Astrocyte of the hippocampus (primary cell): ENCODE results near the gene UVSSA.
"Not testable (repeated sequence)": the region's sequence is repeated elsewhere in the genome, so short reads cannot be mapped to it uniquely, and the experiment has no call there.

Experiments used
- DNase-seq: peaks from one replicate; pipeline ENCODE4 v3.0.0; 2011; ENCODE audit warnings: low read depth, low spot score

Gene UVSSA

DNA sequence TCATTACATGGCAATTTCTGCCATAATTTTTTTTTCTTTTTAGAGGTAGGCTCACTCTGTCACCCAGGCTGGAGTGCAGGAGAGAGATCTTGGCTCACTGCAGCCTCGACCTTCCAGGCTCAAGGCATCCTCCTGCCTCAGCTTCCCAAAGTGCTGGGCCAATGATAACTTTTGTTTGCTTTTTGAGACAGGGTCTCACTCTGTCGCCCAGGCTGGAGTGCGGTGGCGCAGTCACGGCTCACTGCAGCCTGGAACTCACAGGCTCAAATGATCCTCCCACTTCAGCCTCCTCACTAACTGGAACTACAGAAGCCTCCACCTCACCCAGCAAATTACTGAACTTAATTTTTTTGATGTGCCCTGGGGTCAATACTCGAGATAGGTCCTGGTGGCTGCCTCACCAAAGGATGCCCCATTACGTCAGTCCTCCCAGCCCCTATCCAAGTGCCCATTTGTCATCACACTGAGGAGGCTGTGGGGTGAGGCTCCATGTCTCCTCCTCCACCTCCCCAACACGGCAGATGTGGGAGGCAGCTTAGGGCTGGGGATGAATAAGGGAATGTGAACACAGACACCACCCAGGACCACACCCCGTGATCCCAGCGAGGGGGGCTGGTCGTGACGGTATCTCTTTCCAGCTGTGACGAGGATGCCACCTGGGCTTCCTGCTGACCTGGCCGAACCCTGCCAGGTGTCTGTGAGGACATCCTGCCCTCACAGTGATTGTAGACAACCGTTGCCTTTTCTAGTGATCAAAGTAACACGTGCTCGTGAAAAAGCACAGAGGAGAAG, 71.7 kb downstream of the UVSSA start:
- DNase-seq, result no peak

DNA sequence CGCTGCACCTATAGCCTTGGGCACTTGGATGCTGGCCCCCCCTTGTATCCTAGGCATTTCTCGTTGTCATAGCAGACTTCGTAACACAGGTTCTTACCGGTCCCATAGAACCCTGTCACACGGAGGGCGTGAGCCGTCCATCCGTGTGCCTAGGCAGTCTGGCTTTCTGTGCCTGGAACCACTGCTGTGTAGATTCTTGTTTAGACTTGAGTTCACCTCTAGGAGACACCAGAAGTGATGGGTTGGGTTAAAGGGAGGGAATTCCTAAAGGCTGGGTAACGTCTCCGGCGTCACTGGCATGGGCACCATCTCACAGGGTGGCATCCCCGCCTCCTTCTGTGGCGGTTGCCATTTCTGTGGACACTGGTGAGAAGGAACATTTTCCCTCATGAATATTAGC, 72.7 kb downstream of the UVSSA start:
- no peak for DNase-seq

DNA sequence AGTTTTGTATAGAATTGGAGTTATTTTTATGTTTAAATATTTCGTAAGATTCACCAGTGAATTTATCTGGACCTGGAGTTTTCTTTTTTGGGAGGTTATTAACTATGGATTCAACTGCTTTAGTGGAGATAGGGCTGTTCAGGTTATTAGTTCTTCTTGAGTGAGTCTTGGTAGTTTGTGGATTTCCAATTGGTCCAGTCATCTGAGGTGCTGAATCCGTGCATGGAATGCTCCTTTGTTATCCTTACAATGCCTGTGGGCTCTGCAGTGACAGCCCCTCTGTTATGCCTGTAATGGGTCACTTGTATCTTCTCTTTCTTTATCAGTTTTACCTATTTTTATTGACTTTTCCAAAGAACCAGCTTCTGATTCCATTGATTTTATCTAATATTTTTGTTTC, 74.6 kb downstream of the UVSSA start:
- no peak for DNase-seq

DNA sequence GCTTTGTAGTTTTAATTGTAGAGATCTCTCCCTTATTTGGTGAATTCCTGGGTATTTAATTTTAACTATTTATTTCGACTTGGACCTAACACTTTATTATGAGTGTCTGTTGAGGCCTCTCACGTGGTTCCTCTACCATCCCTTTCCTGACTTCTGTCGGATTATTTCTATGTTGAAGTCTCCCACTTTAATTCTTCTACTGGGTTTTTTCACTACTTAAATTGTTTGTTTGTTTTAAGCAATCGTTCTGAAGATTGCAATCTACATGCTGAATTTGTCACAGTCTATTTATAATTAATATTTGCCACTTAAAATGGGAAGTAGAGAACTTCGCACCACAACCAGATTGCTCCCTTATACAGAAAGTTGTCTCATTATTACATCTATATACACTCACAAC, 80.0 kb downstream of the UVSSA start:
- DNase-seq, result no peak

DNA sequence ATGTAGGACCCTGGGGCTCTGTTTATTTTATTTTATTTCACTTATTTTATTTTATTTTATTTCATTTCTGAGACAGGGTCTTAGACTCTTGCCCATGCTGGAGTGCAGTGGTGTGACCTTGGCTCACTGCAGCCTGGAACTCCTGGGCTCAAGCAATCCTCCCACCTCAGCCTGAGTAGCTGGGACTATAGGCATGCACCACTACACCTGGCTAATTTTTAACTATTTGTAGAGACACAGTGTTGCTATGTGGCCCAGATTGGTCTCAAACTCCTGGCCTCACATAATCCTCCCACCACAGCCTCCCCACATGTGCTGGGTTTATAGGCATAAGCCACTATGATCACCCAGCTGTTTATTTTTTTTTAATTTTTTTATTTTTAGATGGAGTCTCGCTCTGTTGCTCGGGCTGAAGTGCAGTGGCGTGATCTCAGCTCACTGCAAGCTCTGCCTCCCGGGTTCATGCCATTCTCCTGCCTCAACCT, 96.7 kb downstream of the UVSSA start:
- not testable (repeated sequence) for DNase-seq
